GM18907 (cell line): Measurements from ENCODE around the gene MRAP.

Experiments used
- ATAC-seq: cut with Tn5 transposase; IDR thresholded peaks from one replicate; pipeline ENCODE4 v1.9.1; 2021; ENCODE audit warnings: mild to moderate bottlenecking, moderate library complexity; ENCODE audit not compliant: unreplicated experiment

Gene MRAP

DNA sequence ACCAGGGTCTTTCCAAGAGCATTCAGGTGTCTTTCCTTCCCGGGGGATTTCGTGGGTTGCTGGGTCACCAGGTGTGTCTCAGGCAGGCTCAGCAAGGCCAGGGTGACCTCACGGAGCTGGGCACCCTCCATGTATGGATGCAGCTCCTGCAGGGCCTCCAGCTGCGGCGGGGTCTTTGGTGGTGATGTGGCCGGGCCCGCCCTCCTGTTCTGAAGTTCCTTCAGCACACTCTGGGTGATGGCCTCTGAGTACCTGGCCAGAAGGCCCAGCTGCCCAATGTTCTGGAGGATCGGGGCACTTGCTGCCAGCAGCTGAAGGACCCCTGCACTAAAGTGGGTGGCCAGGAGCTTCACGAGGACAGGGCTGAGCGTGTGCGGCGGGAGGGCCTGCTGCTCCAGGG, 48.7 kb downstream of the MRAP start:
- no peak for ATAC-seq

DNA sequence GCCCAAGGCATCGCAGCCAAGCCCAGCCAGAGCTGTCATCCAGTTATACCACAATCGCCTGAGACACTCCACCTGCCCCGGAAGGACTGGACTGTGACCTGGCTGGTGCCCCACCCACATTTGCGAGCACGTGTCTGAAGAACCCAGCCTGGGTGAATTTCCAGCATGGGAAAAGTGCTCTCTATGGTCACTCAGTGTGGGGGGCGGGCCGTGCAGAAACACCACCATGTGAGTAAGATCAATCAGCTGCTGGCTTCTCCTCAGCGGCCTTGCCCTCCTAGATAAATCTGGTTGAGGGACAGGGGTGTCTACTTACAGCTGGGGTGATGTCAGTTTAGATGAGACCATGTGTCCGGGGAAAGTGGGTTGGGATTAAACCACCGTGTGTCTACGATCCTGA, 49.3 kb downstream of the MRAP start:
- no peak for ATAC-seq

DNA sequence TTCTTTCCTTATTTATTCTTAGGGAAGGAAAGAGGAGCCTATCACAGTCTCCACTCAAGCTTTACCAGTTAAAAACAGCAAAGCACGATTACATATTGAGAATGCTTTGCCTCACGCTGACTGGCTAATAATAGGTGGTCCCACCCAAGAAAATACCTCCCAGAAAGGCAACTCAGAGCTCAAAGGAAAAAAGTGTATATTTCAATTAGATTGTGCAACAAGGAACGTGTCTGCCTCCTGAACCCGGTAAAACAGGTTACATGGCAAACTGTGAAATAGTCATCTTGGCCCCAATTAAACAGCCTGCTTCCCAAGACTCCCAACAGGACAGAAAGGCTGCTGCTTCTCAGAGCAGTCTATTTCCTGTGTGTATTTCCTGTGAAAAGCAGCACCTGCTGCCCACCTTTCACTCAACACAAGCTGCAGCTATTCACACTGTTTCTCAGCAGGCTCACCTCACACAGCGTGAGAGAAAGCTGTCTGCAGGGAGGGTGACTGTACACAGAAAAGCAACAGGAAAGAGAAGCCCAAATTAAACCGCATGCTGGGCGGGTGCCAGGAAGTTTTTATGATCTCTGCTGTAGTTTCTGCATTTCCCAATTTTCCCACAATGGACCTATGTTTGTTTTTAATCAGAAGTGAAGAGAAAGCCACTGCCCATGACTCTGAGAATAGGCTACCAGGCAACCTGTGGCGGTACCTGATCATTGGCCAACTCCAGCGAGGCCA, 50.1 kb downstream of the MRAP start:
- no peak for ATAC-seq

DNA sequence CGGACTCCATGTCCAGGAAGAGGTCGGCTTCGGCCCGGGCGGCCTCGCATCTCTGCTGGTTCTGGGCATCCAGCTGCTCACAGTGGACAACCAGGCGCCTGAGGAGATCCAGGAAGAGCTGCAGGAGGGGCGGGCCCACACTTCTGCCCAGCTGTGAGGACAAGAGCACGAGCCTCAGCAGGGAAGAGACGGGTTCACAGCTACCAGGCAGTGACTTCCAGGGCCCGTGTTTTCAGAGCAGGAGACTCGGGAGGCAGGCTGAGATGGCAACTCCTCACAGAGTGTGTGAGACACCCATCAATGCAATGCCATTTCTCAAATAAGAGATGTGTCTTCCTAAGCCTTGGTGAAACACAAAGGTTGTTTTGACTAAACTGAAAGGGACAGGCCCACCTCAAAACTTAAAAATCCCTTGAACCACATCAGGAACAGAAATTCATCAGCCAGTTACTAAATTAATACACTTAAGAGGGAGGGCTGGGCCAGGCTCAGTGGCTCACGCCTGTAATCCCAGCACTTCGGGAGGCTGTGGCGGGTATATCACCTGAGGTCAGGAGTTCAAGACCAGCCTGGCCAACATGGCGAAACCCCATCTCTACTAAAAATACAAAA, 50.8 kb downstream of the MRAP start:
- ATAC-seq: no peak

DNA sequence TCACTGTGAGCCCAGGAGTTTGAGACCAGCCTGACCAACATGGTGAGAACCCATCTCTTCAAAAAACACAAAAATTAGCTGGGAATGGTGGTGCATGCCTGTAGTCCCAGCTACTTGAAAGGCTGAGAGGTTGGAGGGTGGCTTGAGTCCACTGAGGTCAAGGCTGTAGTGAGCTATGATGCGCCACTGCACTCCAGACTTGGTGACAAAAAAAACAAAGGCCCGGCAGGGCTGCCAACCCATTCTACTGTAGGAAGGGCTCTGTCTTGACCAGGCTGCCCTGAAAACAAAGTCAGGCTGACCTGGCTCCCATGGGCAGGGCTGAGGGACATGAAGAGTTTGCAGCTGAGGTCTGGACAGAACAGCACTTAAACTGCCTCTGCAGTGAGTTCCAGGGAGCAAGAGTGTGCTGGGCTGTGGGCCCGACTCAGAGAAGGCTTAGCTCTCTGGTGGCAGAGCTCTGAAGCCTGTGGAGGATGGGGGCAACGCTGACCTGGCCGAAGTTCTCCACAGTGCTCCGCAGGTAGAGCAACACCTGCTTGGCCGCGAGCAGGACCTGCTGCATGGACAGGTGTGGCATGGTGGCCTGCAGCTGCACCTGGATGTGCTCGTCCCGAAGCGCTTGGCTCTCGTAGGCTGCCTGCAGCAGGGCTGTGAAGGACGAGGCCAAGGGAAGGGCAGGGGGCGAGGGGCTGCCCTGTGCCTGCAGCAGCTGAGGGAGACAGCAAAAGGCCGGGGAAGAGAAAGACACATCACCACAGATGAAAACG, 51.7 kb downstream of the MRAP start:
- ATAC-seq: no peak

DNA sequence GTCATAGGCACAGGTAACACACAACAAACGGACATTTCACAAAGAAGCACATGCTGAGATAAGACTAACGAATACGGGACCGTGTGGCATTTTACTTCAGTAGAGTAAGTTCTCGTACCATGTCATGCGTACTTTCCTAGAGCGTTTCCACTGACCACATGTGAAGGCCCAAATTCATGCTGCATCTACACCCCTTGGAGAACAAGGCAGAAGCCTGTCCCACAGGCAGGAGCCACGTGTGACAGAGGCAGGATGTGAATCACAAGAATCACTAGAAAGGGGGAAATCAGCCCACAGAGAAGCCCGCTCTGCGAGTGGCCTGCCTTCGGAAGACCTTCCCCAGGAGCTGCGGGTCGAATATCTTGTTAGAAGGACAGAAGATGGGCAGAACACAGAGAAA, 52.3 kb downstream of the MRAP start:
- ATAC-seq: no peak

DNA sequence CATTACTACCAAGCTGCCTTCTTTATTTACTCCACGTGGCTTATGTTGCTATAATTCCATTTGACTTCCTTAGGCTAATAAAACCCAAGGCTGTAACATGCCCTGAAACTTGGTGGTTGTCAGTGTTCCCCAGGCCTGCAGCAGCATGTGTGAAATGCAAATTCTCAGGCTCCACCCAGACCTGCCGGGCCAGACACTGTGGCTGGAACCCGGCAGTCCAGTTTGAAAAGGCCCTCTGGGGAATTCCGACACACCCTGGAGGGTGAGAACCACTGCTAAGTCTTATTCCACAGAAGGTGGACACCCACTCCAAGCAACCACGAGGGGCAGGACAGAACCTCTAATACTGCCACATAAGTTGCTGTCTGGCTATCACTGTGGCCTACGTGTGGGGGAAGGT, 52.8 kb downstream of the MRAP start:
- no peak for ATAC-seq

DNA sequence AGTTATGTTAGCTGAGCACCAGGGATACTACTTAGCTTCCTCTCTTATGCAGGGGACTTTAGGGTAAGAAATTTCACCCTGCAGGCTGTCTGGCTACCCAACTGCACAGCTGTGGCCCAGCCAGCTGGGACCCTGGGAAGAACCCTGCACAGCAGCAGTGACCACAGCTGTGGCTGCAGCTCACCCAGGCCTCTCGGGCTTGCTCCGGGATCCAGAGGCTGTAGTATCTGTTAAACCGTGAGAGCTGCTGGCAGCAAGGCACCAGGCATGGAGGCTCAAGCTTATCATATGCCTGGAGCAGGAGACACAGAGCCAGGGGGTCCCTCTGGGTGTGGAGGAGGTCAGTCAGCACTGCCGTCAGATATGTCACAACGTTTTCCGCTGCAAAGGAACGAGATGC, 53.9 kb downstream of the MRAP start:
- no peak for ATAC-seq

DNA sequence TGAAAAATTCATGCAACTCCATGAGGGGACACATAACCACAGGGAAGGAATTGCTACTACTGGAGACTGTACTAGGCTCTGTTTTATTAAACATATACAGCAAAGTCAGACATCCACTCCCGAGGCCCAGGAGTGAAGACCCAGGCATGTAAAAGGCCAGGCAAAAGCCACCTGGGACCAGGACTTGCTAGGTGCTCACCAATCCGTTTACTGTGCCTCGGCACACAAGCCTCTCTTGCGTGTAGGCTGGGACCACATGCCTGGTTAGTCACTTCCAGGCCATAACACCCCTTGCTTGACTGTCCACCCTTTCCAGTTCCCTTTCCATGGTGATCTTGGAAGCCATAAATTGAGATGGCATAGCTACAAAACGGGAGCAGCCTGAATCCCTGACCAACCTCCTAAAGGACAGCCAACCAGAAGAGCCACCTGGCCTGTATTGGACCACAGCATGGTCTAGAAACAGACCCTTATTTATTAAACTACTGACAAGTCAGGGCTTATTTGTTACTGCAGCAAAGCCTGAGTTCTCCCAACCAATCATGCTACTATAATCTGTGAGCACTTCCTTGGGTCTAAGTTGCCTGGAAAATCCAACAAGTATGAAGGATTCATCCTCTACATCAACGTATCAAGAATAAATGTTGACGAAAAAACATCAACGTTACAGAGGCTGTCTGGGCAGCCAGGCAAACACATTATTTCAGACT, 54.5 kb downstream of the MRAP start:
- no peak for ATAC-seq

DNA sequence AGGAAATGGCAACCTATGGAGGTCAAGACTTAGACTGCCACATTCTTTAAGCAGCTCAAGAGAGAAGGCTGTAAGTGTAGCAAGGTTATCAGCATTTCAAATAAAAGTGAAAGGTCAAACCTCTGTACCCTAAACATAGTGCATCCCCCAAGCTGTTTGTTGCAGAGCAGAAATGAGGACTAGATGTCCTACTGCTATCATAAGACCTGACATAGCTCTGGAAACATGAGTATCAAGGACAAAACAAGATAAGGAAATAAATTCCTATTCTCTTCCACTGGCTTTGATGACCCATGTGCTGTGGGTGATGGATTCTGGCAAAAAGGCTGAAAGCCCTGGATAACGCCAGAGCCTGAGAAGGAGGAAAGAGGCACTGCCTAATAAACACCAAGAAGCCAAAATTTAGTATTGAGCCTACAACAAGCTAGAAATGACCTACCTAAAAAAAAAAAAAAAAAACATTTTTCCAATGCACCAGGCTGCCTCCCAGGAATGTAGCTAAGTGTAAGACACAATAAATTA, 58.3 kb downstream of the MRAP start:
- ATAC-seq: no peak

DNA sequence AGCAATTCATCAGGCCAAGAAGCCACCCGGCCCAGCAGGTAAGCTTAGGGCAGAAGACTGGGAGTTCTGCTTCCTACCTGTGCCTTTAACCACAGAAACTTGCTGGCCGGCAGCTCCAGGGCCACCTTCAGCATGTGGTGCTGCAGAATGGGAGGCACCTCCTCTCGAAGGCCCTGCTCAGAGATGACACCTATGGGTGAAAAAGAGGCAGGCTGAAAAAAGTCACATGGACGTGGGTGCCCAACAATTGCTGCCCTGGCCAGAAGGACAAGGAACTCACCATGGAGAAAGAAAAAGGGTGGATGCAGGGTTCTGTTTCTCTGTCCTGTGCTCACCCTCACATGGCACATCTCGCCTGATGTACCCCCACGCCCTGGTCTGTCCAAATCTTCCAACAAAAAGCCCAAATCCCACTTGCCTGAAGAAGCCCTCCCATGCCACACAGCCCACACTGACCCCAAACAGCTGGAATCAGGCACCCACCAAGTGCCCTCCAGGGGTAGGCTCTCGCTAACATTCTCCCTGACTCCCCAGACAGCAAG, 61.1 kb downstream of the MRAP start:
- ATAC-seq: no peak

DNA sequence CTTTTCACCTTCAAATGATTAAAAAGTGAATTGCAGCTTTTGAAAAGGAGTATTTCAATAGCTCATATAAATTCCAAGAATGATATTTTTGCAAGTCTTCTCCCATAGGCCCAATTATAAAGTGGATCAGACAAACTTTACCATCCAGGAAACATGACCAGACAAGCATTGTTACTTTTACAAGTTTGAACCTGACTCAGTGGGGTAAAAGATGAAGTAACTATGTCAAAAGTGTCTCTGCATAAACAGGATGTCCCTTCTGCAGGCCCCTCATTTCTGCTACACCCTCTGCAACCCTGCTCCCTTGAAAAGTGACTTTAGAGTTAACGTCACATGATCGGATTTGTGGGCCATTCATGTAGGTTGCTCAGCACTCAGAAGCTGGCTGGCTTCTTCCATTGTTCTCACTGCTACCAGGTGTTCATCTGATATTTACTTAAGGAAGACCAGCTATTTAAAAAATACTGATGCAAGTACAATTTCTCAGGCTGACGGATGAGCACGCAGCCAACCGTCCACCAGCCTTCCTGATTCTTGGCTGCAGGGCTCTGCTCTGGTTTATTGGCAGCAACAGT, 61.8 kb downstream of the MRAP start:
- no peak for ATAC-seq
